BLaER1 treated with 17β-estradiol and CSF1 and Interleukin-3, amounts not matched to agents 10 nM and 100 nM (cell line): ENCODE results near the gene MEGF6.
A peak's percentile ranks its signal among the peaks of the same experiment; 100 is the strongest.
"Not testable (repeated sequence)": the region's sequence is repeated elsewhere in the genome, so short reads cannot be mapped to it uniquely, and the experiment has no call there.

Experiments
- H3K27ac ChIP-seq, 11 experiments: shearing (Covaris generic); formaldehyde crosslinking; 2 replicates each; pipeline ENCODE4 v1.8.1; 2022
- H3K27me3 ChIP-seq, 11 experiments: shearing (Covaris generic); formaldehyde crosslinking; 2 replicates each; pipeline ENCODE4 v1.8.1; 2022
- H3K36me3 ChIP-seq, 11 experiments: shearing (Covaris generic); formaldehyde crosslinking; 2 replicates each; pipeline ENCODE4 v1.8.1; 2022
- H3K4me1 ChIP-seq, 10 experiments: shearing (Covaris generic); formaldehyde crosslinking; 2 replicates each; pipeline ENCODE4 v1.8.1; 2022
- H3K4me2 ChIP-seq, 11 experiments: shearing (Covaris generic); formaldehyde crosslinking; 2 replicates each; pipeline ENCODE4 v1.8.1; 2022
- H3K4me3 ChIP-seq, 10 experiments: shearing (Covaris generic); formaldehyde crosslinking; 2 replicates each; pipeline ENCODE4 v1.8.1; 2022
- H3K9ac ChIP-seq, 11 experiments: shearing (Covaris generic); formaldehyde crosslinking; 2 replicates each; pipeline ENCODE4 v1.8.1; 2022
- H3K9me3 ChIP-seq, 11 experiments: shearing (Covaris generic); formaldehyde crosslinking; replicated peaks in 1 of 11; 2 replicates each; pipeline ENCODE4 v1.8.1; 2022
- H4K20me1 ChIP-seq, 11 experiments: shearing (Covaris generic); formaldehyde crosslinking; 2 replicates each; pipeline ENCODE4 v1.8.1; 2022
- Cebpa-rat ChIP-seq, 11 experiments: shearing (Covaris generic); IDR thresholded peaks; 2 replicates each; pipeline ENCODE4 v1.8.1; 2022

MEGF6 gene

GRCh38 chr1:3577711-3578432, 33.4 kb downstream of the MEGF6 start:
- peak overlapping the region; percentile 73 to 100 (median 95) for H3K4me2 ChIP-seq
- peaks cover 0 to 43% (median 21%) of the 10 kb centered on the region in 11 experiments; a peak in 16 of 22 replicates for H3K36me3 ChIP-seq
- peak overlapping the region in 8 of 11 experiments; percentile 48 to 73 (median 61); a peak in 16 of 22 replicates for H3K9ac ChIP-seq
- H3K4me3 ChIP-seq = peak overlapping the region in 6 of 10 experiments; percentile 30 to 50 (median 40); a peak in 10 of 20 replicates
- H4K20me1 ChIP-seq = peaks cover 0 to 92% (median 39%) of the 10 kb centered on the region in 11 experiments; a peak in 17 of 22 replicates
- H3K4me1 ChIP-seq = peaks cover 54 to 79% (median 71%) of the 10 kb centered on the region in 10 experiments
- H3K9me3 ChIP-seq = peaks cover 9 to 24% (median 14%) of the 10 kb centered on the region in 11 experiments; a peak in 21 of 22 replicates
- H3K27me3 ChIP-seq = peaks cover 0 to 30% (median 20%) of the 10 kb centered on the region in 11 experiments; a peak in 19 of 22 replicates
- peak overlapping the region in 9 of 11 experiments; percentile 53 to 85 (median 73); a peak in 17 of 22 replicates for H3K27ac ChIP-seq
- peak in 4 of 11 experiments; percentile 37 to 78 (median 68); a peak in 5 of 22 replicates for TF ChIP-seq Cebpa-rat (IDR thresholded peaks at IDR 0.05)

- TF ChIP-seq Cebpa-rat (IDR thresholded peaks at IDR 0.05) = no peak
- Histone ChIP-seq H4K20me1 (peaks cover 0 to 93% (median 42%) of the 10 kb centered on the region in 11 experiments; a peak in 17 of 22 replicates), H3K36me3 (peaks cover 0 to 48% (median 27%) of the 10 kb centered on the region in 11 experiments; a peak in 16 of 22 replicates), H3K9ac (peak overlapping the region in 8 of 11 experiments; percentile 46 to 73 (median 60); a peak in 13 of 22 replicates), H3K9me3 (peaks cover 9 to 24% (median 14%) of the 10 kb centered on the region in 11 experiments; a peak in 21 of 22 replicates), H3K27ac (peak overlapping the region in 8 of 11 experiments; percentile 65 to 85 (median 76); a peak in 15 of 22 replicates), H3K27me3 (peaks cover 0 to 30% (median 20%) of the 10 kb centered on the region in 11 experiments; a peak in 19 of 22 replicates), H3K4me3 (peak overlapping the region in 6 of 10 experiments; percentile 30 to 50 (median 40); a peak in 9 of 20 replicates), H3K4me1 (peaks cover 50 to 73% (median 65%) of the 10 kb centered on the region in 10 experiments), H3K4me2 (peak overlapping the region; percentile 73 to 100 (median 95))
Measured at GRCh38 chr1:3577300-3577699, 34.0 kb downstream of the MEGF6 start.

GRCh38 chr1:3575993-3576392, 35.3 kb downstream of the MEGF6 start:
- peaks cover 9 to 24% (median 14%) of the 10 kb centered on the region in 11 experiments; a peak in 21 of 22 replicates for H3K9me3 ChIP-seq
- peak overlapping the region in 8 of 11 experiments; percentile 95 to 100 (median 98); a peak in 16 of 22 replicates for H3K4me2 ChIP-seq
- no peak overlapping the region for H3K27ac ChIP-seq
- no peak for TF ChIP-seq Cebpa-rat (IDR thresholded peaks at IDR 0.05)
- H4K20me1 ChIP-seq = peaks cover 0 to 94% (median 54%) of the 10 kb centered on the region in 11 experiments; a peak in 16 of 22 replicates
- no peak overlapping the region for H3K4me3 ChIP-seq
- H3K27me3 ChIP-seq = peaks cover 0 to 30% (median 20%) of the 10 kb centered on the region in 11 experiments; a peak in 19 of 22 replicates
- no peak overlapping the region for H3K9ac ChIP-seq
- peaks cover 41 to 70% (median 61%) of the 10 kb centered on the region in 10 experiments for H3K4me1 ChIP-seq
- peaks cover 0 to 61% (median 38%) of the 10 kb centered on the region in 11 experiments; a peak in 16 of 22 replicates for H3K36me3 ChIP-seq

GRCh38 chr1:3575515-3575914, 35.8 kb downstream of the MEGF6 start:
- Histone ChIP-seq H3K4me1 (peaks cover 39 to 70% (median 61%) of the 10 kb centered on the region in 10 experiments), H3K27me3 (peaks cover 0 to 33% (median 20%) of the 10 kb centered on the region in 11 experiments; a peak in 19 of 22 replicates), H4K20me1 (peaks cover 0 to 95% (median 59%) of the 10 kb centered on the region in 11 experiments; a peak in 16 of 22 replicates), H3K9me3 (peaks cover 9 to 24% (median 14%) of the 10 kb centered on the region in 11 experiments; a peak in 21 of 22 replicates), H3K36me3 (peaks cover 0 to 61% (median 38%) of the 10 kb centered on the region in 11 experiments; a peak in 16 of 22 replicates), H3K4me2 (peak overlapping the region in 6 of 11 experiments; percentile 95 to 99 (median 98); a peak in 5 of 22 replicates)
- H3K27ac ChIP-seq, H3K9ac ChIP-seq, H3K4me3 ChIP-seq: not testable (repeated sequence)

GRCh38 chr1:3573500-3573899, 37.8 kb downstream of the MEGF6 start:
- H3K27ac ChIP-seq = no peak overlapping the region
- H3K9ac ChIP-seq = no peak overlapping the region
- H3K9me3 ChIP-seq = peaks cover 9 to 20% (median 14%) of the 10 kb centered on the region in 11 experiments; a peak in 21 of 22 replicates
- no peak overlapping the region for H3K4me3 ChIP-seq
- H4K20me1 ChIP-seq = peaks cover 0 to 98% (median 79%) of the 10 kb centered on the region in 11 experiments; a peak in 16 of 22 replicates
- H3K36me3 ChIP-seq = peaks cover 0 to 59% (median 38%) of the 10 kb centered on the region in 11 experiments; a peak in 16 of 22 replicates
- peaks cover 22 to 60% (median 49%) of the 10 kb centered on the region in 10 experiments for H3K4me1 ChIP-seq
- peak overlapping the region in 5 of 11 experiments; percentile 6 to 19 (median 12); a peak in 3 of 22 replicates for H3K4me2 ChIP-seq
- H3K27me3 ChIP-seq = peaks cover 0 to 23% (median 8%) of the 10 kb centered on the region in 11 experiments; a peak in 15 of 22 replicates
- TF ChIP-seq Cebpa-rat (IDR thresholded peaks at IDR 0.05) = no peak

- not testable (repeated sequence) for H3K27ac ChIP-seq, H3K4me3 ChIP-seq, H3K9ac ChIP-seq, H3K4me2 ChIP-seq
- Histone ChIP-seq H3K27me3 (peaks cover 0 to 23% (median 6%) of the 10 kb centered on the region in 11 experiments; a peak in 11 of 22 replicates), H3K4me1 (peaks cover 13 to 51% (median 41%) of the 10 kb centered on the region in 10 experiments), H3K36me3 (peaks cover 0 to 59% (median 38%) of the 10 kb centered on the region in 11 experiments; a peak in 16 of 22 replicates), H4K20me1 (peaks cover 0 to 98% (median 85%) of the 10 kb centered on the region in 11 experiments; a peak in 16 of 22 replicates), H3K9me3 (peaks cover 9 to 19% (median 14%) of the 10 kb centered on the region in 11 experiments; a peak in 21 of 22 replicates)
Measured at GRCh38 chr1:3572638-3573037, 38.7 kb downstream of the MEGF6 start.

GRCh38 chr1:3571263-3571662, 40.0 kb downstream of the MEGF6 start:
- Histone ChIP-seq H3K27me3 (peaks cover 0 to 19% (median 6%) of the 10 kb centered on the region in 11 experiments; a peak in 9 of 22 replicates), H3K9ac (peak overlapping the region in 6 of 11 experiments; percentile 7 to 45 (median 31); a peak in 3 of 22 replicates), H3K4me3 (no peak overlapping the region), H4K20me1 (peaks cover 0 to 98% (median 85%) of the 10 kb centered on the region in 11 experiments; a peak in 18 of 22 replicates), H3K4me1 (peaks cover 6 to 38% (median 27%) of the 10 kb centered on the region in 10 experiments; a peak in 19 of 20 replicates), H3K36me3 (peaks cover 0 to 55% (median 37%) of the 10 kb centered on the region in 11 experiments; a peak in 16 of 22 replicates), H3K27ac (no peak overlapping the region), H3K9me3 (peaks cover 9 to 16% (median 14%) of the 10 kb centered on the region in 11 experiments; a peak in 21 of 22 replicates), H3K4me2 (peak overlapping the region; percentile 29 to 85 (median 75); a peak in 20 of 22 replicates)
- no peak for TF ChIP-seq Cebpa-rat (IDR thresholded peaks at IDR 0.05)
